ENCODE data around the gene TSC2.
"Not testable (repeated sequence)": the region's sequence is repeated elsewhere in the genome, so short reads cannot be mapped to it uniquely, and the experiment has no call there.

The TSC2 gene

GRCh38 chr16:2110332-2111008, 62.7 kb downstream of the TSC2 start:
- 96 to 98% methylated on average over 29 to 34 of the region's 43 CpGs for WGBS, 2 experiments (ENCODE audit: insufficient coverage in 2 of 2)
- not testable (repeated sequence) for H3K36me3 ChIP-seq (ENCODE audit: control insufficient read depth, insufficient read depth, low read length)

DNA sequence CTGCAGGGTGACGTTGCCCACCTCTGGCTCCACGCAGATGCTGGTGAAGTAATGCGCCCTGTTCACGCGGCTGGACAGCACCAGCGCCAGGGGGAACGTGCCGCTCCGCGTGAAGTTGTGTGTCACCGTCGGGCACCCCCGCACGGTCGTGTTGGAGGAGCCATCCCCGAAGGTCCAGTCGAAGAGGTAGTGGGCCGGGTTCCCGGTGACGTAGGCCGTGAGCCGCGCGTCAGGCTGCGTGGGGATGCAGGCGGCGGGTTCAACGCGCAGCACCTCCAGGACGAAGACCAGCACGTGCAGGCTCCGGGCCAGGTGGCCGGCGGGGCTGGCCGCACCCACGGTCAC, 63.2 kb downstream of the TSC2 start:
- not testable (repeated sequence) for H3K4me1 ChIP-seq (ENCODE audit: control insufficient read depth, insufficient read depth, low read length, poor library complexity, severe bottlenecking); H3K36me3 ChIP-seq (ENCODE audit: control insufficient read depth, insufficient read depth, low read length); H3K4me3 ChIP-seq (ENCODE audit: extremely low read depth, insufficient read depth, low read length, poor library complexity, severe bottlenecking); H3K9me3 ChIP-seq (ENCODE audit: control insufficient read depth, low read length); H3K27ac ChIP-seq (ENCODE audit: low read depth, low read length, severe bottlenecking)
- 97 to 99% methylated on average over 20 to 36 of the region's 36 CpGs for WGBS, 2 experiments (ENCODE audit: insufficient coverage in 2 of 2)

More at GRCh38 chr16:2110332-2111008, 62.7 kb downstream of the TSC2 start:
- H3K4me3 ChIP-seq (ENCODE audit: extremely low read depth, insufficient read depth, low read length, poor library complexity, severe bottlenecking); H3K9me3 ChIP-seq (ENCODE audit: control insufficient read depth, low read length); H3K4me1 ChIP-seq (ENCODE audit: control insufficient read depth, insufficient read depth, low read length, poor library complexity, severe bottlenecking); H3K27ac ChIP-seq (ENCODE audit: low read depth, low read length, severe bottlenecking): not testable (repeated sequence)

- not testable (repeated sequence) for H3K27ac ChIP-seq (ENCODE audit: low read depth, low read length, severe bottlenecking); H3K36me3 ChIP-seq (ENCODE audit: control insufficient read depth, insufficient read depth, low read length); H3K4me3 ChIP-seq (ENCODE audit: extremely low read depth, insufficient read depth, low read length, poor library complexity, severe bottlenecking); H3K4me1 ChIP-seq (ENCODE audit: control insufficient read depth, insufficient read depth, low read length, poor library complexity, severe bottlenecking); H3K9me3 ChIP-seq (ENCODE audit: control insufficient read depth, low read length)
- WGBS, 2 experiments (ENCODE audit: insufficient coverage in 2 of 2), result 96 to 99% methylated on average over 31 to 49 of the region's 65 CpGs
Observed at GRCh38 chr16:2111412-2112335, 63.9 kb downstream of the TSC2 start.

GRCh38 chr16:2112539-2113106, 64.8 kb downstream of the TSC2 start:
- WGBS, 2 experiments (ENCODE audit: insufficient coverage in 2 of 2), result 91 to 92% methylated on average over 21 to 22 of the region's 30 CpGs
- not testable (repeated sequence) for H3K27ac ChIP-seq (ENCODE audit: low read depth, low read length, severe bottlenecking); H3K4me3 ChIP-seq (ENCODE audit: extremely low read depth, insufficient read depth, low read length, poor library complexity, severe bottlenecking); H3K9me3 ChIP-seq (ENCODE audit: control insufficient read depth, low read length); H3K4me1 ChIP-seq (ENCODE audit: control insufficient read depth, insufficient read depth, low read length, poor library complexity, severe bottlenecking); H3K36me3 ChIP-seq (ENCODE audit: control insufficient read depth, insufficient read depth, low read length)

GRCh38 chr16:2114225-2114624, 66.4 kb downstream of the TSC2 start:
- WGBS, 2 experiments (ENCODE audit: insufficient coverage in 2 of 2), result 96 to 97% methylated on average over 24 to 26 of the region's 26 CpGs

GRCh38 chr16:2114885-2115590, 67.3 kb downstream of the TSC2 start:
- H3K4me3 ChIP-seq (ENCODE audit: extremely low read depth, insufficient read depth, low read length, poor library complexity, severe bottlenecking); H3K36me3 ChIP-seq (ENCODE audit: control insufficient read depth, insufficient read depth, low read length): not testable (repeated sequence)
- 95 to 97% methylated on average over 6 to 21 of the region's 34 CpGs for WGBS, 2 experiments (ENCODE audit: insufficient coverage in 2 of 2)

More at GRCh38 chr16:2114225-2114624, 66.4 kb downstream of the TSC2 start:
- H3K27ac ChIP-seq (ENCODE audit: low read depth, low read length, severe bottlenecking); H3K4me3 ChIP-seq (ENCODE audit: extremely low read depth, insufficient read depth, low read length, poor library complexity, severe bottlenecking); H3K36me3 ChIP-seq (ENCODE audit: control insufficient read depth, insufficient read depth, low read length); H3K4me1 ChIP-seq (ENCODE audit: control insufficient read depth, insufficient read depth, low read length, poor library complexity, severe bottlenecking); H3K9me3 ChIP-seq (ENCODE audit: control insufficient read depth, low read length): not testable (repeated sequence)

GRCh38 chr16:2115591-2115973, 67.8 kb downstream of the TSC2 start:
- no peaks in the 10 kb centered on the region for H3K4me1 ChIP-seq (ENCODE audit: control insufficient read depth, insufficient read depth, low read length, poor library complexity, severe bottlenecking)
- no peak overlapping the region for H3K4me3 ChIP-seq (ENCODE audit: extremely low read depth, insufficient read depth, low read length, poor library complexity, severe bottlenecking)
- H3K36me3 ChIP-seq (ENCODE audit: control insufficient read depth, insufficient read depth, low read length), result peaks cover 3% of the 10 kb centered on the region
- 100% methylated on average over 2 of the region's 13 CpGs; no CpG with 5 or more reads in 1 of the 2 experiments for WGBS, 2 experiments (ENCODE audit: insufficient coverage in 2 of 2)
- no peaks in the 10 kb centered on the region for H3K9me3 ChIP-seq (ENCODE audit: control insufficient read depth, low read length)
- no peak overlapping the region for H3K27ac ChIP-seq (ENCODE audit: low read depth, low read length, severe bottlenecking)

More at GRCh38 chr16:2114885-2115590, 67.3 kb downstream of the TSC2 start:
- not testable (repeated sequence) for H3K4me1 ChIP-seq (ENCODE audit: control insufficient read depth, insufficient read depth, low read length, poor library complexity, severe bottlenecking); H3K27ac ChIP-seq (ENCODE audit: low read depth, low read length, severe bottlenecking); H3K9me3 ChIP-seq (ENCODE audit: control insufficient read depth, low read length)

DNA sequence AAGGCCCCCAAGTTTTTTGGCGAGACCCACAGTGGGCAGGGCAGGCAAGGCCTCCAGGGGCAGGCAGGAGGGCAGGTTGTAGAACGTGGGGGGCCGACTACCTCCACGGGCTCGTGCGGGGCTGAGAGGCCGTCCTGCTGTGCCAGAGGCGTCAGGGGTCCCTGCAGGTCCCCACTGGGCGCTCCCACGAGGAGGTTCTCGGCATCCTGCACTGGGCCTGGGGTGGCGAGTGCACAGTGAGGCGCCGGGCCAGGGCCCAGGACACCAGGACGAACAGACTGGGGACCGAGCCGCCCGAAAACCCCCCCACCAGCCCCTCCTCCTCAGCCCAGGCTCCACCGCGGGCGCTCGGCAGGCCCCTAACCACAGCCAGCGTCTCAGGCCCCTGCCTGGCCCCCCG, 68.6 kb downstream of the TSC2 start:
- not testable (repeated sequence) for H3K4me3 ChIP-seq (ENCODE audit: extremely low read depth, insufficient read depth, low read length, poor library complexity, severe bottlenecking); H3K9me3 ChIP-seq (ENCODE audit: control insufficient read depth, low read length); H3K36me3 ChIP-seq (ENCODE audit: control insufficient read depth, insufficient read depth, low read length); H3K4me1 ChIP-seq (ENCODE audit: control insufficient read depth, insufficient read depth, low read length, poor library complexity, severe bottlenecking); H3K27ac ChIP-seq (ENCODE audit: low read depth, low read length, severe bottlenecking)
- 96% methylated on average over 8 to 9 of the region's 24 CpGs for WGBS, 2 experiments (ENCODE audit: insufficient coverage in 2 of 2)

DNA sequence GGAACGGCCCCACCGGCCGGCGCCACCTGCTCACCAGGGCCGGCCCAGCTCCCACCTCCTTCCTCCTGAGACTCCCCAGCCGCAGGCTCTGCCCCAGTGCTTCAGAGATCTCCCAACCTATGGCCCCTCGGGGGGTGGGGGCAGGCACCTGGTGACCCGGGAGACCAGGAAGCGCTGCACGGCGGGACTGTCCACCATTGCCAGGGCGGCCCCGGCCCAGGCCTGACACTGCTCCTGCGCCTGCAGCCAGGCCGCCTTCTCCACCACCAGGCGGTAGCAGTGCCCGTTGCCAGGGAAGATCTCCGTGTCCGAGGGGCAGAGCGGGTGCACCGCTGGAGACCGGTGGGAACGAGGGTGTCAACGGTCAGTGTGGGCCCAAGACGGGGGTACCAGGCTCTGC, 69.6 kb downstream of the TSC2 start:
- H3K27ac ChIP-seq (ENCODE audit: low read depth, low read length, severe bottlenecking); H3K4me1 ChIP-seq (ENCODE audit: control insufficient read depth, insufficient read depth, low read length, poor library complexity, severe bottlenecking); H3K36me3 ChIP-seq (ENCODE audit: control insufficient read depth, insufficient read depth, low read length); H3K4me3 ChIP-seq (ENCODE audit: extremely low read depth, insufficient read depth, low read length, poor library complexity, severe bottlenecking); H3K9me3 ChIP-seq (ENCODE audit: control insufficient read depth, low read length): not testable (repeated sequence)
- WGBS, 2 experiments (ENCODE audit: insufficient coverage in 2 of 2), result no CpG with 5 or more reads among the region's 25 CpGs

GRCh38 chr16:2117960-2118722, 70.4 kb downstream of the TSC2 start:
- not testable (repeated sequence) for H3K4me3 ChIP-seq (ENCODE audit: extremely low read depth, insufficient read depth, low read length, poor library complexity, severe bottlenecking); H3K4me1 ChIP-seq (ENCODE audit: control insufficient read depth, insufficient read depth, low read length, poor library complexity, severe bottlenecking); H3K9me3 ChIP-seq (ENCODE audit: control insufficient read depth, low read length); H3K27ac ChIP-seq (ENCODE audit: low read depth, low read length, severe bottlenecking); H3K36me3 ChIP-seq (ENCODE audit: control insufficient read depth, insufficient read depth, low read length)
- WGBS, 2 experiments (ENCODE audit: insufficient coverage in 2 of 2), result 99 to 100% methylated on average over 2 to 15 of the region's 35 CpGs

All from mesodermal cell (in vitro differentiated cells).